Mucosa of descending colon (tissue), 3 donors: Measurements from ENCODE around the gene CCDC88B. TPM values are rescaled to one million over a fixed set of nuclear protein-coding genes. Genes with fewer than 3 reads are reported as not detected.

Experiments
- ATAC-seq: fragments of 200-7000 bp; cut with Tn5 transposase; one replicate; pipeline ENCODE4 v1.9.1; 2020; ENCODE audit warnings: mild to moderate bottlenecking, moderate library complexity
- DNase-seq, 3 donors: peaks; one replicate each; pipeline ENCODE4 v3.0.0-alpha.2; 2020
- H3K36me3 ChIP-seq: fragments of 200-600 bp; one replicate; pipeline ENCODE4 v1.8.0; 2021; ENCODE audit warnings: low read depth, mild to moderate bottlenecking
- H3K4me1 ChIP-seq: fragments of 200-600 bp; one replicate; pipeline ENCODE4 v1.8.0; 2021; ENCODE audit warnings: low read depth, mild to moderate bottlenecking
- H3K4me3 ChIP-seq: fragments of 200-600 bp; one replicate; pipeline ENCODE4 v1.8.0; 2021; ENCODE audit warnings: mild to moderate bottlenecking
- H3K9me3 ChIP-seq: fragments of 200-600 bp; one replicate; pipeline ENCODE4 v1.8.0; 2021; ENCODE audit warnings: mild to moderate bottlenecking
- CTCF ChIP-seq: fragments of 200-600 bp; IDR thresholded peaks from one replicate; pipeline ENCODE4 v1.8.0; 2022; ENCODE audit warnings: antibody characterized with exemption, mild to moderate bottlenecking
- intact Hi-C, 2 donors: fragments of 100-400 bp; cut with DNase I in 1 of 2; cut with micrococcal nuclease in 1 of 2; formaldehyde crosslinking; loops; one replicate each; pipeline versions ENCODE4 v1.11.0 to v1.11.1; 2022; cut with DNase I, micrococcal nuclease
- total RNA-seq, 3 donors: library from RNA; stranded (reverse); fragmentation: NEBNext Ultra II Directional in 2 of 3; extraction: Animal tissue kit (Norgen Biotek cat#: 25700) in 2 of 3; gene quantifications; one replicate each; pipeline versions ENCODE4 v1.2.1 to v1.2.4, GENCODE V29; 2021 to 2023
- donor health status: DM: no; HTN: no; CAD: no; lungs with moderate emphysema.
- donor health status: DM: no; HTN: no; CAD: no.
- donor health status: DM: no; HTN: yes; CAD: no.

The CCDC88B gene
- total RNA-seq, 3 donors from 2014 or later, result 13.4 to 32.5 (median 28.8) TPM

GRCh38 chr11:64318766-64319761 lies 20.9 kb upstream of the CCDC88B start:
- Histone ChIP-seq H3K36me3 (peaks cover 6% of the 10 kb centered on the region), H3K9me3 (no peaks in the 10 kb centered on the region), H3K4me1 (peaks cover 28% of the 10 kb centered on the region), H3K4me3 (peak overlapping the region; percentile 69)
- ATAC-seq (no peak), DNase-seq (peak; percentile 67 to 72 (median 70))
- intact Hi-C loops, result no loop called here
- TF ChIP-seq CTCF, result no peak

GRCh38 chr11:64320556-64320955 lies 19.4 kb upstream of the CCDC88B start:
- Histone ChIP-seq H3K9me3 (no peaks in the 10 kb centered on the region), H3K36me3 (no peaks in the 10 kb centered on the region), H3K4me3 (no peak overlapping the region), H3K4me1 (peaks cover 28% of the 10 kb centered on the region)
- intact Hi-C loops, result no loop called here
- peak in 2 of 3 donors; percentile 30 to 48 for DNase-seq
- no peak for TF ChIP-seq CTCF
- no peak for ATAC-seq

GRCh38 chr11:64321026-64321425 lies 19.0 kb upstream of the CCDC88B start:
- DNase-seq, result no peak
- intact Hi-C loops, result no loop called here
- H3K9me3 ChIP-seq, result no peaks in the 10 kb centered on the region
- H3K36me3 ChIP-seq, result no peaks in the 10 kb centered on the region
- TF ChIP-seq CTCF, result no peak
- ATAC-seq, result no peak
- H3K4me3 ChIP-seq, result no peak overlapping the region
- H3K4me1 ChIP-seq, result peaks cover 26% of the 10 kb centered on the region

GRCh38 chr11:64321533-64321932 lies 18.5 kb upstream of the CCDC88B start:
- H3K36me3 ChIP-seq, result no peaks in the 10 kb centered on the region
- TF ChIP-seq CTCF, result no peak
- H3K4me1 ChIP-seq, result peaks cover 22% of the 10 kb centered on the region
- no peak overlapping the region for H3K4me3 ChIP-seq
- no peaks in the 10 kb centered on the region for H3K9me3 ChIP-seq
- intact Hi-C loops, result no loop called here
- ATAC-seq (peak; percentile 54), DNase-seq (peak; percentile 79 to 82 (median 80))

- peaks cover 22% of the 10 kb centered on the region for H3K4me1 ChIP-seq
- intact Hi-C loops, result no loop called here
- H3K9me3 ChIP-seq, result no peaks in the 10 kb centered on the region
- no peak overlapping the region for H3K4me3 ChIP-seq
- no peak for TF ChIP-seq CTCF
- H3K36me3 ChIP-seq, result no peaks in the 10 kb centered on the region
- ATAC-seq (no peak), DNase-seq (peak in 1 of 3 donors; percentile 42)
These were observed 17.1 kb upstream of the CCDC88B start for GRCh38 chr11:64322925-64323260.
